Measurements from ENCODE around the gene GCN1. TPM values are rescaled to one million over a fixed set of nuclear protein-coding genes. Genes with fewer than 3 reads are reported as not detected.

Gene GCN1
- total RNA-seq, 2 donors from 2014 or later: 150 to 163 TPM

- no peaks in the 10 kb centered on the region for H3K9me3 ChIP-seq (ENCODE audit: control insufficient read depth, low read length, poor library complexity, severe bottlenecking)
- DNase-seq: no peak
- peaks cover 9% of the 10 kb centered on the region for H3K36me3 Mint-ChIP-seq (ENCODE audit: low read depth)
- no peak overlapping the region for H3K4me3 Mint-ChIP-seq
- no peaks in the 10 kb centered on the region for H3K27me3 Mint-ChIP-seq
- ATAC-seq: no peak
- H3K4me1 Mint-ChIP-seq: no peaks in the 10 kb centered on the region
- no peak overlapping the region for H3K27ac Mint-ChIP-seq
Observed at GRCh38 chr12:120172053-120172452, 22.5 kb downstream of the GCN1 start.

- H3K9me3 ChIP-seq (ENCODE audit: control insufficient read depth, low read length, poor library complexity, severe bottlenecking): no peaks in the 10 kb centered on the region
- no peak for ATAC-seq
- H3K4me3 Mint-ChIP-seq: no peak overlapping the region
- peaks cover 6% of the 10 kb centered on the region for H3K36me3 Mint-ChIP-seq (ENCODE audit: low read depth)
- H3K27ac Mint-ChIP-seq: no peak overlapping the region
- no peaks in the 10 kb centered on the region for H3K27me3 Mint-ChIP-seq
- no peaks in the 10 kb centered on the region for H3K4me1 Mint-ChIP-seq
- no peak for DNase-seq
Observed at GRCh38 chr12:120170631-120171030, 23.9 kb downstream of the GCN1 start.

GRCh38 chr12:120169946-120170345 is 24.6 kb downstream of the GCN1 start:
- H3K9me3 ChIP-seq (ENCODE audit: control insufficient read depth, low read length, poor library complexity, severe bottlenecking): no peaks in the 10 kb centered on the region
- H3K4me3 Mint-ChIP-seq: no peak overlapping the region
- ATAC-seq (no peak), DNase-seq (no peak)
- no peak overlapping the region for H3K27ac Mint-ChIP-seq
- peaks cover 6% of the 10 kb centered on the region for H3K36me3 Mint-ChIP-seq (ENCODE audit: low read depth)
- no peaks in the 10 kb centered on the region for H3K4me1 Mint-ChIP-seq
- no peaks in the 10 kb centered on the region for H3K27me3 Mint-ChIP-seq

- H3K9me3 ChIP-seq (ENCODE audit: control insufficient read depth, low read length, poor library complexity, severe bottlenecking): no peaks in the 10 kb centered on the region
- no peaks in the 10 kb centered on the region for H3K27me3 Mint-ChIP-seq
- no peak for DNase-seq
- H3K27ac Mint-ChIP-seq: no peak overlapping the region
- H3K4me3 Mint-ChIP-seq: no peak overlapping the region
- peaks cover 6% of the 10 kb centered on the region for H3K36me3 Mint-ChIP-seq (ENCODE audit: low read depth)
- no peak for ATAC-seq
- H3K4me1 Mint-ChIP-seq: no peaks in the 10 kb centered on the region
Observed at GRCh38 chr12:120168337-120168736, 26.2 kb downstream of the GCN1 start.

GRCh38 chr12:120167529-120168095 is 26.9 kb downstream of the GCN1 start:
- ATAC-seq (no peak), DNase-seq (no peak)
- H3K27me3 Mint-ChIP-seq: no peaks in the 10 kb centered on the region
- no peak overlapping the region for H3K27ac Mint-ChIP-seq
- no peaks in the 10 kb centered on the region for H3K4me1 Mint-ChIP-seq
- H3K4me3 Mint-ChIP-seq: no peak overlapping the region
- H3K36me3 Mint-ChIP-seq (ENCODE audit: low read depth): peaks cover 6% of the 10 kb centered on the region
- no peaks in the 10 kb centered on the region for H3K9me3 ChIP-seq (ENCODE audit: control insufficient read depth, low read length, poor library complexity, severe bottlenecking)

- no peak overlapping the region for H3K4me3 Mint-ChIP-seq
- H3K36me3 Mint-ChIP-seq (ENCODE audit: low read depth): peaks cover 12% of the 10 kb centered on the region
- H3K4me1 Mint-ChIP-seq: peaks cover 3% of the 10 kb centered on the region
- H3K27me3 Mint-ChIP-seq: no peaks in the 10 kb centered on the region
- DNase-seq (no peak), ATAC-seq (no peak)
- no peaks in the 10 kb centered on the region for H3K9me3 ChIP-seq (ENCODE audit: control insufficient read depth, low read length, poor library complexity, severe bottlenecking)
- H3K27ac Mint-ChIP-seq: no peak overlapping the region
Observed at GRCh38 chr12:120164293-120164692, 30.2 kb downstream of the GCN1 start.

GRCh38 chr12:120162763-120163162 is 31.8 kb downstream of the GCN1 start:
- no peak overlapping the region for H3K4me3 Mint-ChIP-seq
- H3K4me1 Mint-ChIP-seq: peaks cover 4% of the 10 kb centered on the region
- no peak for ATAC-seq
- no peak overlapping the region for H3K27ac Mint-ChIP-seq
- DNase-seq: no peak
- peaks cover 9% of the 10 kb centered on the region for H3K36me3 Mint-ChIP-seq (ENCODE audit: low read depth)
- H3K9me3 ChIP-seq (ENCODE audit: control insufficient read depth, low read length, poor library complexity, severe bottlenecking): no peaks in the 10 kb centered on the region
- no peaks in the 10 kb centered on the region for H3K27me3 Mint-ChIP-seq

GRCh38 chr12:120161852-120162251 is 32.7 kb downstream of the GCN1 start:
- DNase-seq: no peak
- H3K4me1 Mint-ChIP-seq: peaks cover 8% of the 10 kb centered on the region
- no peak for ATAC-seq
- no peak overlapping the region for H3K27ac Mint-ChIP-seq
- no peaks in the 10 kb centered on the region for H3K9me3 ChIP-seq (ENCODE audit: control insufficient read depth, low read length, poor library complexity, severe bottlenecking)
- no peaks in the 10 kb centered on the region for H3K27me3 Mint-ChIP-seq
- no peak overlapping the region for H3K4me3 Mint-ChIP-seq
- H3K36me3 Mint-ChIP-seq (ENCODE audit: low read depth): peaks cover 11% of the 10 kb centered on the region

- Mint-ChIP-seq H3K36me3 (ENCODE audit: low read depth) (peaks cover 11% of the 10 kb centered on the region), H3K27ac (peak overlapping the region; percentile 29)
Observed at GRCh38 chr12:120159509-120160237, 34.8 kb downstream of the GCN1 start.

GRCh38 chr12:120158351-120158750 is 36.2 kb downstream of the GCN1 start:
- ATAC-seq (no peak), DNase-seq (no peak)
- Mint-ChIP-seq H3K4me1 (peaks cover 8% of the 10 kb centered on the region), H3K27me3 (no peaks in the 10 kb centered on the region), H3K27ac (no peak overlapping the region), H3K36me3 (ENCODE audit: low read depth) (peaks cover 8% of the 10 kb centered on the region), H3K4me3 (no peak overlapping the region)
- H3K9me3 ChIP-seq (ENCODE audit: control insufficient read depth, low read length, poor library complexity, severe bottlenecking): no peaks in the 10 kb centered on the region

More at GRCh38 chr12:120159509-120160237, 34.8 kb downstream of the GCN1 start:
- H3K27me3 Mint-ChIP-seq: no peaks in the 10 kb centered on the region
- H3K4me1 Mint-ChIP-seq: peaks cover 8% of the 10 kb centered on the region
- H3K9me3 ChIP-seq (ENCODE audit: control insufficient read depth, low read length, poor library complexity, severe bottlenecking): no peaks in the 10 kb centered on the region
- ATAC-seq: no peak
- DNase-seq: no peak
- H3K4me3 Mint-ChIP-seq: no peak overlapping the region

GRCh38 chr12:120157678-120158077 is 36.8 kb downstream of the GCN1 start:
- no peaks in the 10 kb centered on the region for H3K9me3 ChIP-seq (ENCODE audit: control insufficient read depth, low read length, poor library complexity, severe bottlenecking)
- Mint-ChIP-seq H3K27me3 (no peaks in the 10 kb centered on the region), H3K4me1 (peaks cover 8% of the 10 kb centered on the region), H3K4me3 (no peak overlapping the region), H3K36me3 (ENCODE audit: low read depth) (peaks cover 8% of the 10 kb centered on the region), H3K27ac (no peak overlapping the region)
- ATAC-seq (no peak), DNase-seq (no peak)

GRCh38 chr12:120156315-120157259 is 37.9 kb downstream of the GCN1 start:
- DNase-seq (no peak), ATAC-seq (peak; percentile 47)
- peaks cover 8% of the 10 kb centered on the region for H3K4me1 Mint-ChIP-seq
- no peaks in the 10 kb centered on the region for H3K9me3 ChIP-seq (ENCODE audit: control insufficient read depth, low read length, poor library complexity, severe bottlenecking)
- no peaks in the 10 kb centered on the region for H3K27me3 Mint-ChIP-seq
- H3K36me3 Mint-ChIP-seq (ENCODE audit: low read depth): peaks cover 8% of the 10 kb centered on the region
- no peak overlapping the region for H3K4me3 Mint-ChIP-seq
- peak overlapping the region; percentile 72 for H3K27ac Mint-ChIP-seq

GRCh38 chr12:120155072-120155471 is 39.4 kb downstream of the GCN1 start:
- no peak for ATAC-seq
- no peak overlapping the region for H3K27ac Mint-ChIP-seq
- no peak overlapping the region for H3K4me3 Mint-ChIP-seq
- H3K4me1 Mint-ChIP-seq: peaks cover 5% of the 10 kb centered on the region
- no peak for DNase-seq
- H3K27me3 Mint-ChIP-seq: no peaks in the 10 kb centered on the region
- H3K36me3 Mint-ChIP-seq (ENCODE audit: low read depth): peaks cover 2% of the 10 kb centered on the region
- no peaks in the 10 kb centered on the region for H3K9me3 ChIP-seq (ENCODE audit: control insufficient read depth, low read length, poor library complexity, severe bottlenecking)

All from T-helper 17 cell (primary cell).